H1 (cell line): ENCODE results near the gene MSI2.
A peak's percentile ranks its signal among the peaks of the same experiment; 100 is the strongest.

Experiments used
- BACH1 ChIP-seq: IDR thresholded peaks from 2 replicates; pipeline ENCODE4 v1.6.1; 2012; ENCODE audit warnings: low read length, improper control_type of control experiment
- BRCA1 ChIP-seq: IDR thresholded peaks from 2 replicates; pipeline ENCODE4 v1.6.1; 2012; ENCODE audit warnings: low read depth, low read length, improper control_type of control experiment
- CREB1 ChIP-seq: IDR thresholded peaks from 2 replicates; pipeline ENCODE4 v1.6.1; 2012; ENCODE audit warnings: inconsistent platforms
- EGR1 ChIP-seq: IDR thresholded peaks from 2 replicates; pipeline ENCODE4 v1.6.1; 2011; ENCODE audit warnings: low read depth, low read length, borderline replicate concordance
- FOSL1 ChIP-seq: IDR thresholded peaks from 2 replicates; pipeline ENCODE4 v1.6.1; 2011; ENCODE audit warnings: mild to moderate bottlenecking, low read depth, low read length, moderate library complexity; ENCODE audit not compliant: insufficient read depth
- JUND ChIP-seq: IDR thresholded peaks from 2 replicates; pipeline ENCODE4 v1.6.1; 2011; ENCODE audit warnings: mild to moderate bottlenecking, improper control_type of control experiment, low read length
- POLR2A ChIP-seq, 2 experiments: IDR thresholded peaks; 1 replicate in 1 of 2; 2 replicates in 1 of 2; pipeline ENCODE4 v1.6.1; 2011; ENCODE audit warnings: low read depth in 2 of 2, low read length in 2 of 2, mild to moderate bottlenecking in 2 of 2; ENCODE audit errors: control extremely low read depth in 1 of 2
- POLR2AphosphoS5 ChIP-seq: IDR thresholded peaks from 2 replicates; pipeline ENCODE4 v1.6.1; 2011; ENCODE audit warnings: low read depth, low read length
- RAD21 ChIP-seq, 2 experiments: IDR thresholded peaks in 1 of 2; conservative IDR thresholded peaks in 1 of 2; 2 replicates each; pipeline ENCODE4 v1.6.1; 2011; ENCODE audit warnings: low read depth in 2 of 2, low read length in 2 of 2, improper control_type of control experiment in 1 of 2, inconsistent platforms in 1 of 2, mild to moderate bottlenecking in 1 of 2, moderate library complexity in 1 of 2
- RFX5 ChIP-seq: IDR thresholded peaks from 2 replicates; pipeline ENCODE4 v1.6.1; 2011; ENCODE audit warnings: low read depth, low read length, improper control_type of control experiment, borderline replicate concordance
- SIN3A ChIP-seq, 2 experiments: IDR thresholded peaks in 1 of 2; conservative IDR thresholded peaks in 1 of 2; 2 replicates each; pipeline ENCODE4 v1.6.1; 2011 to 2012; ENCODE audit warnings: low read length in 2 of 2, improper control_type of control experiment in 1 of 2, low read depth in 1 of 2, mild to moderate bottlenecking in 1 of 2
- TAF1 ChIP-seq: IDR thresholded peaks from 2 replicates; pipeline ENCODE4 v1.6.1; 2011; ENCODE audit warnings: mild to moderate bottlenecking, low read depth, low read length
- TF ChIP-seq, protein P1 (sequence below), 3 experiments: IDR thresholded peaks; 1 replicate in 2 of 3; 2 replicates in 1 of 3; pipeline versions ENCODE4 v1.5.1 to v1.6.1; 2011; ENCODE audit warnings: low read length in 3 of 3, mild to moderate bottlenecking in 3 of 3, inconsistent platforms in 2 of 3, low read depth in 1 of 3, moderate library complexity in 1 of 3; ENCODE audit not compliant: insufficient read depth in 1 of 3; ENCODE audit errors: control extremely low read depth in 1 of 3
- TF ChIP-seq, protein P2 (sequence below): IDR thresholded peaks from 2 replicates; pipeline ENCODE4 v1.6.1; 2011; ENCODE audit warnings: low read depth, mild to moderate bottlenecking, low read length; ENCODE audit not compliant: insufficient read depth

DNA sequence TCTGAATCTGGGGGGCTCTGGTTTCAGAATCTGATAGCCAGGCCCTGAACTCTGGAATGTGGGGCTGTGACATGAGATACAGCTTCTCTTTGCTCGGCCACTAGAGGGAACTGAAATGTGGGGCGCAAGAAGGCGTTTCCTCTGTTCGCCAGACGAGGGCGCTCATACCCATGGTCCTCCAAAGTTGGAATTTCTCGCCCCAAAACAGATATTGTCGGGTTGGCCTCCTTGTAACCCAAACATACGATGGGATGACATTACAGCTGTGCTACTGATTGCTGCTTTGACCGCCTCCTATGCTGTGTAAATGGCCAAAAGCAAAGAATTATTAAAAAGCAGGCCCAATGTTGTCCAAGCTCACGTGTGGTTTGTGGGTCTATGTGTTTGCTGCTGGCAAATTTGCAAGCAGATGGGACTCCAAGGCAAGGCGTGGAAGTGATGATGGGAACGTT lies 13.1 kb upstream of the MSI2 start:
- no peak; the same call in 1 of the 2 replicates for TF ChIP-seq CREB1
- TF ChIP-seq POLR2A (IDR thresholded peaks at IDR 0.05; ENCODE audit: control extremely low read depth in 1 of 2, low read depth in 2 of 2, low read length in 2 of 2): no peak
- TF ChIP-seq TAF1: no peak
- TF ChIP-seq, protein P1, sequence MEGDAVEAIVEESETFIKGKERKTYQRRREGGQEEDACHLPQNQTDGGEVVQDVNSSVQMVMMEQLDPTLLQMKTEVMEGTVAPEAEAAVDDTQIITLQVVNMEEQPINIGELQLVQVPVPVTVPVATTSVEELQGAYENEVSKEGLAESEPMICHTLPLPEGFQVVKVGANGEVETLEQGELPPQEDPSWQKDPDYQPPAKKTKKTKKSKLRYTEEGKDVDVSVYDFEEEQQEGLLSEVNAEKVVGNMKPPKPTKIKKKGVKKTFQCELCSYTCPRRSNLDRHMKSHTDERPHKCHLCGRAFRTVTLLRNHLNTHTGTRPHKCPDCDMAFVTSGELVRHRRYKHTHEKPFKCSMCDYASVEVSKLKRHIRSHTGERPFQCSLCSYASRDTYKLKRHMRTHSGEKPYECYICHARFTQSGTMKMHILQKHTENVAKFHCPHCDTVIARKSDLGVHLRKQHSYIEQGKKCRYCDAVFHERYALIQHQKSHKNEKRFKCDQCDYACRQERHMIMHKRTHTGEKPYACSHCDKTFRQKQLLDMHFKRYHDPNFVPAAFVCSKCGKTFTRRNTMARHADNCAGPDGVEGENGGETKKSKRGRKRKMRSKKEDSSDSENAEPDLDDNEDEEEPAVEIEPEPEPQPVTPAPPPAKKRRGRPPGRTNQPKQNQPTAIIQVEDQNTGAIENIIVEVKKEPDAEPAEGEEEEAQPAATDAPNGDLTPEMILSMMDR (IDR thresholded peaks at IDR 0.05; ENCODE audit: control extremely low read depth in 1 of 3, insufficient read depth in 1 of 3, low read depth in 1 of 3, low read length in 3 of 3): peak; percentile 100
- no peak for TF ChIP-seq FOSL1
- no peak for TF ChIP-seq EGR1
- 0 out of 4 replicates have a peak, but pooled peaks of 1 of the 2 experiments have one; percentile 30 for TF ChIP-seq SIN3A (conservative IDR thresholded peaks at IDR 0.05 in 1 of 2, IDR thresholded peaks at IDR 0.05 in 1 of 2; ENCODE audit: low read depth in 1 of 2, low read length in 2 of 2)
- no peak for TF ChIP-seq RFX5
- no peak for TF ChIP-seq POLR2AphosphoS5
- TF ChIP-seq BRCA1: no peak
- TF ChIP-seq BACH1: no peak
- TF ChIP-seq, protein P2, sequence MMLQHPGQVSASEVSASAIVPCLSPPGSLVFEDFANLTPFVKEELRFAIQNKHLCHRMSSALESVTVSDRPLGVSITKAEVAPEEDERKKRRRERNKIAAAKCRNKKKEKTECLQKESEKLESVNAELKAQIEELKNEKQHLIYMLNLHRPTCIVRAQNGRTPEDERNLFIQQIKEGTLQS: peak; percentile 62
- TF ChIP-seq JUND: peak; percentile 49; the same call in 1 of the 2 replicates
- peak; percentile 95 to 98 for TF ChIP-seq RAD21 (IDR thresholded peaks at IDR 0.05 in 1 of 2, conservative IDR thresholded peaks at IDR 0.05 in 1 of 2; ENCODE audit: low read depth in 2 of 2, low read length in 2 of 2)
